Stimulated activated CD8-positive, alpha-beta memory T cell treated with anti-CD3 and anti-CD28 coated beads, Interleukin-15, amount 100 ng/mL, for 1 hour (primary cell): ENCODE data around the gene BICD1.
"Not testable (repeated sequence)": the region's sequence is repeated elsewhere in the genome, so short reads cannot be mapped to it uniquely, and the experiment has no call there.

ENCODE experiments used
- DNase-seq: peaks from one replicate; pipeline ENCODE4 v3.0.0-alpha.2; 2020; ENCODE audit warnings: low read depth

Gene BICD1

DNA sequence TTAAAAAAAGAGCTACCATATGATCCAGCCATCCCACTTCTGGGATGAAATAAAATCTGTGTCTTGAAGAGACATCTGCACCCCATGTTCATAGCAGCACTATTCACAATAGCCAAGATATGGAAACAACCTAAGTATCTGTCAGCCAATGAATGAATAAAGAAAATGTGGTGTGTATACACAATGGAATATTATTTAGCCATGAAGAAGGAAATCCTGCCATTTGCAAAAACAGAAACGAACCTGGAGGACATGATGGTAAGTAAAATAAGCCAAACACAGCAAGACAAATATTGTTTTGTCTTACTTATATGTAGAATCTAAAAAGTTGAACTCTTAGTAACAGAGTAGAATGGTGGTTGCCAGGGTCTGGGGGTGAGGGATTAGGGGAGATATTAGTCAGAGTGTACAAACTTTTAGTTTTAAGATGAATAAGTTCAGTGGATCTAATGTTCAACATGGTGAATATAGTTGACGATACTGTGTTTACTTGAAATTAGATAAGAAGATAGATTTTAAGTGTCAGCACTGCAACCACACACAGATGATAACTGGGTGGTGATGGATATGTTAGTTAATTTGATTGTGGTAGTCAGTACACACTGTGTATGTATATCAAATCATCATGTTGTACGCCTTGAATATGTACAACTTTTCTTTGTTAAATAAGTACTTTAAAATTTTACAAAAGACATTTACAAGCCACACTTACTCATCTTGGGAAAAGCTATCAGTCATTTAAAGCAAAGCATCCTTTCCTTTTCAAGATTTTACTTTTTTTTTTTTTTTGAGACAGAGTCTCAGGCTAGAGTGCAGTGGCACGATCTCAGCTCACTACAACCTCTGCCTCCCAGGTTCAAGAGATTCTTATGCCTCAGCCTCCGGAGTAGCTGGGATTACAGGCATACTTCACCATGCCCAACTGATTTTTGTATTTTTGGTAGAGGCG, 89.9 kb downstream of the BICD1 start:
- DNase-seq, result no peak

DNA sequence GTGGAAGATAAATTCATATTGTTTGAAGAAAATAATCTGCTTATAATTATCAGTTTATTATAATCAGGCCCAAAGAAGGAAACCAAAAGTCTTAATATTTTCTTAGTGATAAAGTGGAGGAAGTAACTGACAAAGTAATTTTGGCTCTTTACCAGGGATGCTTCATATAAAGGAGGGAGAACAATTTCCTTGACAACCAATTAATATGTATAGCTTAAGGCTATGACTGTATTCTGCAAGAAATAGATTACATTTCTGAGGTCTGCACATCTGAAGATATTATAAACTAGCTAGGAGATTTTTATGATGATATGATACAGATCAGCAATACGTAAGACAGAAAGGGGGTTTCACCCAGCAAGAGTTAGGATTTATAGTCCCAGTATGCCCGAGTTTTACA, 90.8 kb downstream of the BICD1 start:
- no peak for DNase-seq

DNA sequence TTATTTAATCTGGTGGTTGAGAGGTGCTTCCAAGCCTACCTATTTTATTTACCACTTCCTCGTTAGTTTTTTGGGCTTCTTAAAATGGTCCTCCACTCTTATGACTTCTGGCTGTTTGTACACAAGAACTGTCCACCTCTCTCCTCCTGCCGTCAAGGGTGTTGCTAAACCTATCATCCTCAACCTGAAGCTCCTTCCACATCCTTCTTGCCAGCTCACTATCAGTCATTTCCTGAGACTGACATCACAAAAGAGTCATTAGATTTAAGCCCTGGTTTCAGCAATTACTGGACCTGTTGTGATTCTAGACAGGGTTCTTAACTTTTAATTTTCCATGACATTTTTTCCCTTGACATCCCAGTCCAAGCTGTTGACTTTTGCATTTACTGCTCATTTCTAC, 91.9 kb downstream of the BICD1 start:
- no peak for DNase-seq

DNA sequence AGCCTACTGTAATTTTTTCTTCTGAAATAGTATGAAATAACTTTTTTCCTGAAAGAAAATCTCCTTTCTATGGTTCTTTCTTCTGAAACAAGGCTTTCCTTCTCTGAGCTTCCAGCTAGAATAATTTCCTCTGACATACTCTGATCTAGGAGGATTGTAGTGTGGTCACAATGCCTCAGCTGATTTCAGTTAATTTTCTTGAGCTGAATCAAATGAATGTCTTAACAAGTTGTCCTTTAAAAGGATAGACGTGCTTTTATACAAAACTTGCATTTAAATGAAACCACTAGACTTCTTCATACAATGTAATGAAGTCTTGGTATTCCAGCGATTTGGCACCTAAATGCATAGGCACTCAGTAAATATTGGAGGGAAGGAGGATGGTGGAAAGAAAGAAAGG, 94.4 kb downstream of the BICD1 start:
- DNase-seq, result no peak

DNA sequence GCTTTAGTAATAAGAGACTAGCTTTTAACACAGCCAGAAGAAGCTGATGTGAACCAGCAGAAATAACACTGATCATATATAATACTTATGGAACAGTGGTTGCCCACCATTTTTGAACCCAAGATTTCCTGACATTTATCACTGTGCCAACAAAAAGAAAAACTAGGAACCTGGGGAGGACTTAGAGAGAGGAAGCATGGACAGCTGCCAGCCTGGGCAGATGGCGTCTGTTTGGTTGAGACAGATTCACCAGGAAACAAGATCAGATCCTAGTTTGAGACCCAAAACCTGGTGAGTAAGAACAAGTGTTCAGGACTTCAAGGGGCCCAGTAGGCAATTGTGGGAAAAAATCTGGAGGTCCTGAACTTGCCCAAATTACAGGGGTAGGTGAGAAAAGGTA, 95.3 kb downstream of the BICD1 start:
- no peak for DNase-seq

DNA sequence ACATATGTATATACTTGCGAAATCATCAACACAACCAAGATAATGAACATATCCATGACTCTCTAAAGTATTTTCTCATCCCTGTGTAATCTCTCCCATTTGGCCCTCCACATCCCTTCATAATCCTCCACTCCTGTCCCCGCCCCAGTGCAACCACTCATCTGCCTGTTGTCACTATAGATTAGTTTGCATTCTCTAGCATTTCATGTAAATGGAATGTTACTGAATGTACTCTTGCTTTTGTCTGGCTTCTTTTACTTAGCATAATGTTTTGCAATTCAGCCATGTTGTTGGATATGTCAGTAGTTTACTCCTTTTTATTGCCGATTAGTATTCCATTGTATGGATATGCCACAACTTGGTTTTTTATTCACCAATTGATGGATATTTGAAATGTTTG, 99.1 kb downstream of the BICD1 start:
- DNase-seq, result no peak

DNA sequence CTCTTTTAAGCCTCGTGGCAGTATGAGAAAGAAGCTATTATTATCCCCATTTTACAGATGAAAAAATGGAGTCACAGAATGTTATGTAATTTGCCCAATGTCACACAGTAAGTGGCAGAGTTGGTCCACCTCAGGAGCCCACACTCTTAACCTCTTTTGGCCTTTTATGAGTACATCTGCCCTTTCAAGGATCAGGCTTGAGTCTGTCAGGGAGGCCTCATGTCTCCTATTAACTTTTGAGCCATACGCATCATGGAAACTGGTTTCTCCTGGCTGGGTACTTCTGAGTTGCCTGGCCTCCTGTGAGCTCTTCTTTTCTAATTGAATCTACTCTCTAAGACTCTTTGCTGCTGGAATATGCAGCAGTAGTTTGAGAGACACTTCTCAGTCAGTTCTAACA, 101.7 kb downstream of the BICD1 start:
- DNase-seq, result no peak

DNA sequence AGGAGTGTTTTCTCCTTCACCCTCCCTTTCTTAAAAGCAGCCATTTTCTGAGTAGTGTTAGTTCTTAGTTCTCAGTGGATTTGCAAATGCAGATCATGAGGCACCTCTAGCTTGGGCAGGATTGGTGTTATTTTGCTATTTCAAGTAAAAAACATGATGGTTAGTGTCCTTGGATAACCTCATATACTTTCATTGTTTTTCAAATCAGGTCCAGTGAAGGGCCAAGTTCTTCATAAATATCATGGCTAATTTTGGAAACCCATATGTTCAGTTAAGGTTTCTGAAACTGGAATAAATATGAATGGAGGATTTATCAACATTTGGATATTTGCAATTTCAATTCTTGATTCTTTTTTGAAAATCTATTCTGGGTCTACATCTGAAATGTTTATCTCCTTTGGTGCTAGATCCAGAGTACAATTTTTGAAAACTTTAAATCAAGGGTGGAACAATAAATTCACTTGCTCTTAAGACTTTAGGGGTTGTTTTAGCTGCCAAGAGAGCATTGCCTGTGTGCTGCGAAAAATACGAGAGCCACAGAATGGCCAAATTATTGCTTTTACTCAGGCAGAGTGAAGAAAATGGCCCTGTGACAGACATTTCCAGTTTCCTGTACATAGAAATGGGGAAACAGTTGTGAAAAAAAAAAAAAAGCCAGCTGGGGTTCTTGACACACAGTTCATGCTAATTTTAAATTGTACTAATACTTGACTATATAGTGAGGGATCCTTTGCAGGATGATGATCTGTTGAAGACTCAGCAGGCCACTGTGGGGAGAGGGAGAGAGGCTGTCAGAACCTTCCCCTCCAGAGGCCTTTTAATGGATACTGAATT, 104.6 kb downstream of the BICD1 start:
- no peak for DNase-seq

DNA sequence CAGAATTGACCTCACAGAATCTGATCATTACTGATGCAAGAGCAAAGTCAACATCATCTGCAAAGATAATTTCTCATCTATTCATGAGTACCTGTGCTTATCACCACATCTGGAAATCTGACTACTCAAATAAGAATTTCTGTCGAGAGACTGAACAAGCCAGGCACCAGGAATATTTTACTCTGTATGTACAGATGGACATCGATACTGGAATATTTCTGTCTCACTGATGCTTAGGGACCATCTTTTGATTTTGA, 105.2 kb downstream of the BICD1 start:
- DNase-seq, result no peak

DNA sequence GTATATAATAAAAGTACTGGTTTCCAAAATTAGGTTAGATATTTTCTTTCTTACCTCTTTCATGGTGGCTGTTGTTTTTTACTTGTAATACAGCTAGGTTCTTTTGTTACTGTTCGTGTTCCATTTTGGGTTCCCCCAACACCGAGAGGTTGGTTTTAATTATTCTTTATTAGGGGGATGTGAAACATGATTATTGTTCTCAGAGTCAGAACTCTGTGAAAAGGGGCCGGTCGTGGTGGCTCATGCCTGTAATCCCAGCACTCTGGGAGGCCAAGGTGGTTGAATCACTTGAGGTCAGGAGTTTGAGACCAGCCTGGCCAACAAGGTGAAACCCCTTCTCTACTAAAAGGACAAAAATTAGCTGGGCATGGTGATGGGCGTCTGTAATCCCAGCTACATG, 108.1 kb downstream of the BICD1 start:
- no peak for DNase-seq

DNA sequence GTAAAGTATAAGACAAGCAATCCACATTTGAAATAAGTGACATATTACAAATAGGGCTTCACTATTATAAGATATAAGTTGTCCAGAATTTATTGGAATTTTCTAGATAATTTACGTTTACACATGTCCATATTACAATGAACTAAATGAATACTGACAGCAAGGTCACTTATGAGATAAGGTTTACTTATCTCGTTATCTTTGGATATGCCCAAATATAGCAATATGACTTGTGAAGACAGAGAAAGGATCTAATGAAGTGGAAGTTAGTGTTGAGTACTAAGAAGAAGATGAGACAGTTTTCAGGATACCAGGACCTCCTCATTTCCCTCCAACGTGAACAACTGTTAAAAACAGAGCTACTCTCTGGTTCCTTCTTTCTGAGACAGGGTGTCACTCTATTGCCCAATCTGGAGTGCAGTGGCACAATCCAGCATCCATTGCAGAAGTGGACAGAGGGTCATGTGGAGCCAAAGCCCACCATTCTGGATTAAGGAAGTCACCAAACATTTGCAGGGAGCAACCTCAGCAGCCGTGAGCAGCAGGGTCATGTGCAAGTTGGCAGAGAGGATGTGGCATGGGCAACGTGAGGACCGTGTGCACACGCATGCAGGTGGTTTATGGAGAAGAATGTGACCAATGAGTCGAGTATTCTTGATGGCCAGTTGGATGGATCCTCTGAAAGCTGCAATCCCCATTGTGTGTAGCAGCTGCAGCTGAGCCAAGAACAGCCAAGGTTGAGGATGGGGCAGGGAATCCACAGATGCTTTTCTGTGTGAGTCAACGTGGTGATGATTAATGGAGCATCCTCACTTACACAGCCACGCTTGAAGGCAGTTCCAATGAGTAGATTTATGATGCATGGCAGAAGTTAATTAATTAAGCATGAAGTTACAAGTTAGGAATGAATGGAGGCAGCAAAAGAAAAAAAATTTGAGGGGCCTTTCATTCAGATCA, 111.0 kb downstream of the BICD1 start:
- no peak for DNase-seq

DNA sequence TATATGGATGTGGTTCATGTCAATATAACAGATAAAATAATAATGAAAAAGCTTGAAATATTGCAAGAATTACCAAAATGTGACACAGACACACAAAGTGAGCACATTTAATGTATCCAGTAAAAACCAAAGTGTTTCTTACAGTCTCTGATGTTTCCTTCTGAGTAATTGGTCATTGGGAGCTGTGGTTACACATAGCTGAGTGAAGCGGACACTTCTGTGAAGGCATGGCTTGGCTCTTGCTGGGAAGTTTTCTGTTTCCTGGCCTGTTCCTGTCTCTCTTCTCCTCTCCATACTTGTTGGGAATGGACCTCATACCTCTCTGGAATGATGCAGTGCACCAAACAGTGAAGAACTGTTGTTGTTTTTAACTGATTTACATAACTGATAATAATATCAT, 117.3 kb downstream of the BICD1 start:
- DNase-seq, result no peak

DNA sequence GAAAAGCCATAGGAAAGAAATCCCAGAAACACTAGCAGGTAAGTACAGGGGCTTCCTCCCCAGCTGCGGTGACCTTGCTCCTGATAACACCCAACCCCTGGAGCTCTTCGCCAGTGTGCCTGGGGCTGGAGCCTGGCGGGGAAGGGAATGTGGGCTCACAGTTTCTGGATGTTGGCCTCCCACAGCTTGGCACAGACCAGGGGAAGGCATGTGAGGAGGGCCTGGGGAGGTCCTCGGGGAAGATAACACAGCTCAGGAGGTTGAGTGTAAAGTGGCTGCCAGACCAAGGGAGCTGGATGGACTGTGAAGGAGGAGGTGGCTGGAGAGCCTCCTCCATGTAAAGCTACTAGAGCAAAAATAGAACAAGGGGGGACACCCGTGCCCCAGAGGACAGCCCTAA, 120.1 kb downstream of the BICD1 start:
- no peak for DNase-seq

DNA sequence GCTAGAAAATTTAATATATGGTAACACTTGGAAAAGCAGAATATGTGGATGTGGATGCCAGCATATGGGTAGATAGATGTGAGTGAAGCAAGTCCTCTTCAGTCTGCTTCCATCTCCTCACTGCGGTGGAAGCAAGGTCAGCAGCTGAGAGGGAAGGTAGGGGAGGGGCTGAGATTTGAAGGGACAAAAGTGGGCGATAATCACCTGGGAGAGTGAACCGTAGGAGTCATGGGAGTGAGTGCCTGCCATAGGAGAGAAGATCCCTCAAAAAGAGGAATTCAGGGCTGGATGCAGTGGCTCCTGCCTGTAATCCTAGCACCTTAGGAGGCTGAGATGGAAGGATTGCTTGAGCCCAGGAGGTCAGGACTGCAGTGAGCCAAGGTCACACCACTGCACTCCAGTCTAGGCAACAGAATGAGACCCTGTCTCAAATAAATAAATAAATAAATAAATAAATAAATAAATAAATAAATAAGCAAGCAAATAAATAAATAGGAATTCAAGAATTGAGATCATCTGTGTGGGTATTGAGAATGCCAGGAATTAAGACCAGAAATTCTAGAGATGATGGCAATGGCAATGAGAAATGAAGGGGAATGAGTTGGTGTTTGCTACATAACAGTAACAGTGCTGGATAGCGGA, 123.4 kb downstream of the BICD1 start:
- DNase-seq, result no peak

DNA sequence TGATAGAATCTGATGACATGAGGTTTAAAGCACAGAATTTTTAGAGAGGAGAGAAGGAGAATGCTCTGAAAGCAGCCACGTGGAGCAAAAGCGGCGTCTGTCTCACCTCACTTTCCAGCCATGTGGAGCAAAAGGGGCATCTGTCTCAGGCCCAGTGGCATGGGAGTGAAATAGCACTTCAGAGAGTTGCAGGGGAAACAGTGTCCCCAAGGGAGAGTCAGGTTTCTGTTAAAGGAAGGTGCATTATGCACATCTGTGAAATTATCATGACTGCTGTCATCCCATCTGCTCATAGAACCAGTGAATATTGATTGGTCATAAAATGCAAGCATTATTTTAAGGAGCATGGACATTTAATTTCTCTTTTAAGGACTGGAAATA, 124.0 kb downstream of the BICD1 start:
- DNase-seq, result no peak

DNA sequence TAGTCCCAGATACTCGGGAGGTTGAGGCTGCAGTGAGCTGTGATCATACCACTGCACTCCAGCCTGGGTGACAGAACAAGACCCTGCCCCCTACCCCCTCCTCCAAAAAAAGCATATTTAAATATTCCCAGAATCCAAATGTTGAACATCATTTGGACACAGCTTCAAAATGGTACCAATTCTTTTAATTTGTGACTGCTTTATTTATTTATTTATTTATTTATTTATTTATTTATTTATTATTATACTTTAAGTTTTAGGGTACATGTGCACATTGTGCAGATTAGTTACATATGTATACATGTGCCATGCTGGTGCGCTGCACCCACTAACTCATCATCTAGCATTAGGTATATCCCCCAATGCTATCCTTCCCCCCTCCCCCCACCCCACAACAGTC, 124.7 kb downstream of the BICD1 start:
- not testable (repeated sequence) for DNase-seq

DNA sequence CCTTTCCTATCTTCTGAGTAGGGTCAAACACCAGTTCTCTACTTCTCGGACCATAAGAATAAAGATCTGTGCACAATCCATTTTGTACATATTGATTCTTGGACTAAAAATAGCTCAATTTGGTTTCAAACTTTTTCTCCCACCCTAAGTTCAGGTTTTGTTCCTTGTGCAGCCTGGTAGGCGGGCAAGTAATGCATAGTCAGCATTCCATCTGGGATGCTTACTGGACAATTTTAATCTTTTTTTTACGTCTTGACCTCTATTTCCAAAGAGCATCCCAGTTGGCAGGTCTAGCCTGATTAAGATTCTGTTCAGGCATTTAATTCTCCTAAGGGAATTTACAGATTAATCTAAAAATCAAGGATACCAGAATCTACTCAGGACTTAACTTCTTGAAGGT, 126.9 kb downstream of the BICD1 start:
- DNase-seq, result no peak

DNA sequence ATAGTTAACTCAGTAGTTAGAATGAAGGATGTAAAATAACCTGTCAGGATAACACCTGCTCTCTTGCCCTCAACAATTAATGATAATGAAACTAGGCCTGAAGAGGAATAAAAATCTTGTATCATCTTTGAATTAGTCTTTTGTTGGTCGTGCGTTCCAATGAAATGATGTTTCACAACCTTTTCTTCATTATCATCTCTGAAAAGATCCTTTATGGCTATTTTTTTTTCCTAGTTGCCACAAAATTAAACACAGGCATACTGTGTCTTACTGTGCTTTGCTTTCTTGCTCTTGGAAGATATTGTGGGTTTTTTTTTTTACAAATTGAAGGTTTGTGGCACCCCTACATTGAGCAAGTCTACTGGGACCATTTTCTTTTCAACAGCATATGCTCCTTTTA, 128.6 kb downstream of the BICD1 start:
- no peak for DNase-seq

DNA sequence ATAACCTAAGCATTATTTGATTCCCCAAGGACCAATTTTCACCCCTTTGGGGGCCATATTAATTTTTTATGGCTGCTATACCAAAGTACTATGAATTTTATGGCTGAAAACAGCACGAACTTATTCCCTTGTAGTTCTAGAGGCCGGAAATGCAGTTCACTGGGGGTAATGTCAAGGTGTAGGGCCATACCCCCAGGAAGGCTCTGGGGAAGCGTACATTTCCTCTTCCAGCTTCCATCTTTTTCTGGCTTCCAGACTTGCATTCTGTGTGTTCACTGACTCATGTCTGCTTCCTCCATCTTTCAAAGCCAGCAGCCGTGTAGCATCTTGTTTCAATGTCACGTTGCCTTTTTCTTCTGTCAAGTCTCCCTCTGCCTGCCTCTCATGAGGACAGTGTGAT, 133.5 kb downstream of the BICD1 start:
- no peak for DNase-seq

DNA sequence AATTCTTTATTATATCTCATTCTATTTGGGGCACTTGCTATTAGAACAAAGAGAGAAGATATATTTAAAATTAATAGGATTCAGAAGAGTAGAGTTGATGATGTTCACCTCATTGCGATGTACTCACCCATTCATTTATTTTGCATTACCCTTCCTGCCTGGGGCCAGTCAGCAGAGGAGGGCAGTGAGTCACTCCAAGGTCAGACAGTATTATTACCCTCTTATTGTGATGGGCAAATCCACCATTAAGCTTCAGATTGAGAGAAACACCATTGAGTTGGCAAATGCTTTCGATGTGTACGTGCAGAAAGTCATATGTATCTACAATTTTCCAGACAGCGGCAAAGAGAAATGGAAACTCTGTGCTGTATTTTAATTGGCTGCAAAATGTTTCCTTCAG, 134.2 kb downstream of the BICD1 start:
- DNase-seq, result no peak

DNA sequence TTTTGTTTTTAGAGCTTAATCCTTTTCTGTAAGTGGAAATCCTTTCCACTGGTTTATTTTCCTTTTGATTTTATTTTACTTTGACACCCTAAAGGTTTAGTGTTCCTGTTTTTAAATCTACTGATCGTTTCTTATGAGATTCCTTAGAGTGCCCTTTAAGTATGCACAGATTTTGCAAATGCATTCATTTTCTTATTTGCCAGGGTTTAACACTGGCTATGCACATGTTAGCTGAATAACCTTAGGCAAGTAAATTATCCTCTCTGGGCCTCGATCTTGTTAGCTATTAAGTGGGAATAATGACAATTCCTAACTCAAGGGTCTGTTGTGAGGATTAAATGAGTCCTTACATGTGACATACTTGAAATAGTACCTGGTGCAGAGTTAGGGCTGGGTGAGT, 136.0 kb downstream of the BICD1 start:
- no peak for DNase-seq
